HG03025 (cell line): Measurements from ENCODE around the gene STXBP5.

ENCODE experiments used
- ATAC-seq: cut with Tn5 transposase; IDR thresholded peaks from one replicate; pipeline ENCODE4 v1.9.1; 2021; ENCODE audit warnings: mild to moderate bottlenecking, moderate library complexity; ENCODE audit not compliant: unreplicated experiment, low FRiP score

STXBP5 gene

DNA sequence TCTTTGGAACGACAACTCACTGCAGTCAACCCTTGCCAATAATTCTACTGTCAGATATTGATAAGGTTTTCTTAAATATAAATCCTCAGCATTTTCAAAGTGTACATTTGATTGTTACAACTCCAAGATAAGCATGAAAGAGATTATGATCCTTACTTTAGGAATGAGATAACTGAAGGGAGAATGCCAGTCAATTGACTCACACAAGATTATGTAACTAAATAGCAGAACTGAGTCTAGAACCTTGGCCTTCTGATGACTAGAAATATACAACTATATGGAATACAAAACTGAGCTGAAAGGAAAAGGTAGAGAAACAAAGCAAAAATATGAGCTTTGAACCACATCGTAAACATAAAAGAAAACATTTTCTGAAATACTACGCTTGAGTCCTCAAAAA lies 26.9 kb upstream of the STXBP5 start:
- no peak for ATAC-seq

DNA sequence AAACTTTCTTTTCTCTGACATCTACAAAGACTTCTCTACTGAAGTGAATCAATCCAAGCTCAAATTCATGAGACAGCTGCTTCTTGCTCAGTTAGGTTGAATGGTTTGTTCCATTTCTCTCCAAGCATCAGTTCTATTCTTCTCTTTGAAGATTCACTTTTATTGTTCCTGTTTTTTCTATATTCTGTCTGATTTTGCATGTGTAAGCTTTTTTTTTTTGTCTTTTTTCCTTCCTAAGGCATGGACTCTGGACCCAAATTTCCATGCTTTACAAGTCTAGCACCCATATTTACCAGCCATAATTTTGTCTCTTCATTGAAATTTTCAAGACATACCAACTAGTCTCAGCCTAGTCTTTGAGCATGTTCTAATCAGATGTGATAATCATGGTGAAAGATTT lies 25.9 kb upstream of the STXBP5 start:
- ATAC-seq = no peak

DNA sequence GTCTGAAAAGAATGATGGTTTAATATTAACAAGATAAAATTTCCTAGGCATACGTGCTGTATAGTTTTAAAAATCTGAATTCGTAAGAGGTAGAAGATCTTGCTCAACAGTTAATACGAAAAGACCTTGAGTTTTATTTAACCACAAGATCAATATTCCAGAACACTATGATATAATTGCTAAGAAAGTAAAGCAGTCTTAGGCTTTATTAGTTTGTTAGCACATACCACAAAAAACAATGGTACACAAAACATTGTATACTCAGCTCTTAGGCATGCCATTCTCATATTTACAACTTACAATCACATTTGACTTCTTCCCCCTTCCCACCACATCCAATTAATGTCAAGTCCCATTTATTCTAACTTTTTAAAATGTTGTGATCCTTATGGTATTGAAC lies 24.4 kb upstream of the STXBP5 start:
- ATAC-seq = no peak

DNA sequence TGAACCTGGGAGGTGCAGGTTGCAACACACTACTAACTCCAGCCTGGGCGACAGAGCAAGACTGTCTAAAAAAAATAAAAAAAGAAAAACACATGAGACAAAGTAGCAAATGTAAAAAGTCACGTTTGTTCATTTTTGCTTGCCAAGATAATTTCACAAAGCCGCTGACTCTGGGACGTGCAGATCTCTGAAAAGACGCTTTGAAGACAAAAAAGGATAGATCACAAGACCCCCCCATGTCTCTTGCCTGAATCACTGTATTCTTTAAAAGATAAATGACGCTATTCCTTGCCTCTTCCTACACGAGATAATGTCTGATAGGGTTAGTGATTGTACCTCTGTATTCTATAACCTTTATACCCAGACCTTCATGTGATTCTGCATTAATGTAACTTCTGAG lies 23.3 kb upstream of the STXBP5 start:
- ATAC-seq = no peak

DNA sequence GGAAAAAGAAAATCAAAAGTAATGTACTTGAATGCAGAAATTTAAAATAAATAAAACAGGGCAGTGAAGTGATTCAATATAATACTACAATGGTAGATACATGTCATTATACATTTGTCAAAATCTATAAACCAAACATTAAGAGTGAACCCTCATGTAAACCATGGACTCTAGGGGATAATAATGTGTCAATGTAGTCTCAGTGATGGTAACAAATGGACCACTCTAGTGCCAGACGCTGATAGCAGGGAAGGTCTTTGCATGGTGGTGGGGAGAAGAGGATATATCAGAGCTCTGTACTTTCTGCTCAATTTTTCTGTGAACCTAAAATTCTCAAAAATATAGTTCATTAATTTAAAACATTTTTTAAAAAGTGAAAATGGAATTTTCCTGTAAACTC lies 19.8 kb upstream of the STXBP5 start:
- ATAC-seq = no peak

DNA sequence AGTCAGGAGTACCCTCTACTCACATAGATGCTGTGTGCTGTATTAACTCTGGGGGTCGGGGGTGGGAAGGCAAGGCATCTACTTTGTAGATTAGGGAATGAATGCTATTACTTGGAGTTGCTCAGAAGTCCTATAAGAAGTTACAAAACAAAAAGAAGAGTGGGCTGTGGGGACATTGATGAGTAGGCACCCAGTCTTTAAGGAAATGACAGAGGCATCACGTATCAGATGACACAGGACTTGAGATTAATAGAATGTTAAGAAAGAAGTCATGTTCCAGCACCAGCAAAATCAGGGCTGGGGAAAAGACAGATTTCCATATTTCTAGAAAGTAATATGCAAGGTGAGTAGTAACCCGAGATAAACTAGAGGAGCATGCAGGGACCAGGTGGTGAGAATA lies 19.0 kb upstream of the STXBP5 start:
- ATAC-seq = no peak

DNA sequence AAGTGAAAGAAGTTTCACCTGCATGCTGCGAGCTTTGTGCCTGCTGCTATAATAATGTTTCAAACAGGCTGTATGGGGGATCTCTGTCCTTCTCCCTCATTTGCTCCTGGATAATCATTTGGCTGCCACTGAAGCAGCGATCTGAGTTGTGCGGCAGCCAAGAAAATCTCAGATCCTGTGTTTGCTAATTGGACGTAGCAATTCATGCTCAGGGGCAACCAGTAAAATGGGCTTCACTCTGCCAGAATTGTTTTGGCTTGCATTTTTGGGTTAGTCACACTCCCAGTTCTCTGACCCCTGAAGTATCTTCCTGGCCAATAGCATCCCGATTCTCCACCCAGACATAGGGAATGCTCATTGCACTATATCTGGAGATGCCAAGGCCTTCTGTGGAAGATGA lies 13.7 kb upstream of the STXBP5 start:
- no peak for ATAC-seq

DNA sequence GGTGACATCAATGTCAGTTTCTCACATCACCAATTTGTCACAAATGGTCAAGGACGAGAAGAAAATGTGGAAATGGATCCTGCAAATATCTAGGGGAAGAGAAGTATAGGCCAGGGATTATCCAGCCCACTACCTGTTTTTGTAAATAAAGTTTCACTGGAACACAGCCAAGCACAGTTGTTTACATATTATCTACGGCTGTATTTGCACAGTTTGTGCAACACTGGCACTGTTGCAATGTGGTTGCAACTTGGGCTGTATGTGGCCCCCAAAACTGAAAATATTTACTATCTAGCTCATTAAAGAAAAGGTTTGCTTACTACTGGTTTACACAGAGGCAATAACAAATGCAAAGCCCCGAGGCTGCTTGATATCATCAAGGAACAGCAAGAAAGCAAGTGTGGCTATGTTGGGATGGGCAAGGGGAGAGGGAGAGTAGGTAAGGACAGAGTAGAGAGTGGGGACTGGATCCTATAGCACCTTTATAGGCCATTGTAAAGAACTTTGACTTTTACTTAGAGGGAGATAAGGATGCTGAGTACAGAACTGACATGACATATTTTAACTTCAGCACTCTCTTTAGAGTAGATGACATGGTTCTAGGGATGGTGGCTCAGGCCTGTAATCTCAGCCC lies 11.8 kb upstream of the STXBP5 start:
- ATAC-seq = no peak

DNA sequence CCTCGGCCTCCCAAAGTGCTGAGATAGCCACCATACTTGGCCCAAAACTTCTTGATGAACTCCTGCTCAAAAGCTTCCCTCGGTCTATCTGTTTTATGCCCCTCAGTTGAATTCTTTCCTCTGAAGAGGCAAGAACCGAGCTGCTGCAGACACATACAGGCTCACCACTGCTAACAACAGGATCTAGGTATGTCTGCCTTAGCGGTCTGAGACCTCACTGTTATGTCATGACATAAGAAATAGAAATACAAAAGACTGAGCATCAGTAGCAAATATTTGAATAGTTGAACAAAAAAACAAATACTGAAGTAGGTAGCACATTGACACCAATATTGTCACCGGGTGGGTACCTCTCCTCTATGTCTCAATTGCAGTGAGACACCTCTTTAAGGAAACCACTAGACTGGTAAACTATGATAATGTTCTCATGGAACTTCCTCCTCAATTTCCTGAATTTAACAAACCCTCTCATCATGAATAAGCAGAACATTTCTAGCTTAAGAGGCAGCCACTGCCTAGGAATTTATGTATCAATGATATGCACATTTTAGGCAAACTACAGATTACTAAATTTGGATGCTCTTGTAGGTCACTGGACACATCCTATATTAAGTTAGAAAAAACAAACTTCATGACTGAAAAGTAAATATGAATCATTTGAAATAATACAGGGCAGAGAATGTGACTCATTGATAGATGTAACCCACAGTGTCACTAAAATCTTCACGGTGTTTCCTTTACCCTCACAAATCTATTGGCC lies 9.4 kb upstream of the STXBP5 start:
- no peak for ATAC-seq

DNA sequence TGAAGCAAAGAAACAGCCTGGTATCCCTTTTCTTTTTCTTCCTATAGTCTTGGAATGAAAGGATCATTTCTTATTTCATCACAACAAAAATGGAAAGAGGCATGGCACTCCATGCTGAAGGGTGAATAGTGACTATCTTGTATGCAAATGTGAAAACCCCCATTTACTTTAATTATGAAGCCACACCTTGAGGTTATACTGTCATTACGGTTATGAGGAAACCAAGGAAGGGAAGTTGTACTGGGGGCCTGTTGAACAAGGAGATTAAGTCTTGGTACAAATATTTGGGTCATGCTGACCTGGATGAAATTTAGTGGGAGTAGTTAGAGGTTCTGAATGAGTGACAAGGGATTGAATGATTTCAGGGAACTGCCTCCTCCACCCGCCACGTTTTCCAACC lies 8.7 kb upstream of the STXBP5 start:
- no peak for ATAC-seq

DNA sequence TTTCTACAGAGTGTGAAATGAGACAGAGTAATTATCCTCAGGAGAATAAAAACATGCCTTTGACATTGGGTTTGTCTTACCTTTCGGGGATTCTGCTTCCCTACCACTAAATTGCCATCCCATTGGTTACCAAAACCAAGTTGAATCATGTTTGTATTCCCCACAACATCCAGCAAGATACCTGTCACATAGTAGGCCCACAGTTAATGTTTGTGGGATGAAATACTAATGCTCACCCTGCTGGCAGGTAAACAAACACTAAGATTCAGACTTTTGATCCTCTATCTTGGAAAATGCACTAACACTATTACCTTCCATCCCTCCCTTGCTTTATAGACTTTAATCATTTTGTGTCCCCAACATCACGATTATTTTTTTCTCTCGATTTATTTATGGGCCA lies 8.2 kb upstream of the STXBP5 start:
- ATAC-seq = no peak

DNA sequence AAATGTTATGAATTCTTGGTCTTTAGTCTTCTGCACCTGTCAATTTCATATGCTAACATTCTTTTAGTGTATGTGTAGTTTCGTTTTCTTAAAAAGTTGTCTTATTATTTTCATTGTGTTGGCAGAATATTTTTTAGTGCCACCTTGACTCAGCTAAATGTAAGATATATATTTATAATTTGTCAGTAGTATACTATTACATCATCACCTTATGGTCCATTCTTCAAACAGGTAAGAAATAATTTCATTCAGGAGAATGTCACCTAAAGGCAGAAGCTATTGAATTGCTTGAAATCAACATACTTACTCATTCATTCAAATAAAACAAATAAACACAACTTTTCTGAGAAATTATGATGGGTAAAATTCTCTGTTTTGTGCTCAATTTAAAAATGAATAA lies 3.5 kb upstream of the STXBP5 start:
- no peak for ATAC-seq

DNA sequence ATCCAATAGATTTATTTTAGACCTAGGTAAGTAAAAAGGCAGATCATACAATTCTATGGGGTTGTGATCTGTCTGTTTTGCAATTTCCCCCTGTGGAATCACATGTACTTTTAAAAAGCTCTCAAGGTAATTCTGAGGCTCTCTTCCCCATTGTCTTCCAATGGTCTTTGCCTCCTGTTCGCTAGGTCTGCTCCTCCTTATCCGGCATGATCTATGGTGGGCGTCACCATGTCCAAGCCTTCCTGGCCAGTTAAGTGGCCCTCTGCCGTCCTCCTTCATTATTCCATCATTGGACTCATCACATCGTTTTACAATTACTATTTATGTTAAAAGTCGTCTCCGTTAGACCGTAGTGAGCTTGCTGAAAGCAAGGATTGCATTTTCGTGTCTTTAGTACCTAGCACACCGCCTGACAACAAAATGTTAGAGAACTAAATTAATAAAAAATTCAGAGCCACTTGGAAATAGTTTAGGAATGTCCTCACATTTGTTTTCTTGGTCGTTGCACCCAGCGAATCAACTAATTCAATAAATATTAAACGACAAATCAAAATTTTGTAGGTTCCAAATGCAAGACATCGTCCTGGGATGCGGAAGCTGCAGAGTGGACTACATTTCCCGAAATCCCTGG lies 2.2 kb upstream of the STXBP5 start:
- no peak for ATAC-seq

DNA sequence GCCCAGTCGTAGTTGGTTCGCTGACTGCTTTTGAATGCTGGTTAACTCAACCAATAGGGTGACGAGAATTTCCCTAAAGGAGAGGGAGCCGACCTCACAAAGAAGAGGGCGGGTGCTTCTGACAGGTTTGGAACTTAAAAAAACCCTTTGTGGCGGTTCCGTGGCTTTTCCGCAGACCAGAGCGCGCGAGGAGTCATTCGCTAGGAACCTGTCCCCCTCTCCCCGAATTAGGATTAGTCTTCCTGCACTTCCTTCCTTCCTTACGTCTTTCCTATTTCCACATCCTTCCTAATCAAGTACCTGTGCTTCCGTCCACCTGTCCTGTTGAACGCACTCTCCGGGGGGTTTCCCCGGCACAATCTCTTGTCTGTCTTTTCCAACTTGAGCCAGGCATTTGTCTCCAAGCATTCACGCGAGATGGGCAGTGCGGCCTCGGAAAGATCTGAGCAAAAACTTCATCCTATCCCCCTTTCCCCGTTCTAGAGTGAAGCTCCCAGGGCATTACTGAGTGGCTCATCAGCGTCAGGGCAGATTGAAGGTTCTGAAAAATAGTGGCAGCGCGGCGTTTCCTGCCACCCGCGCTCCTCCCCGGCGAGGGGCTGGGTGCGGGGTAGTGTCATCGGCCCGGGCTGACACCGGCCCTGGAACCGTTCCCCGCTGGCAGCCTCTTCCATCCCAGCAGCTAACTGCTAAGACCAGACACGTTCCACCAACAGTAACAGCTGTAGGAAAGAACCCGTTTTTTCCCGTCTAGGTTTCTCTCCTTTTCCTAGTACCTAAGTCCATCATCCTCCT lies 1.5 kb upstream of the STXBP5 start:
- peak; percentile 85 for ATAC-seq

DNA sequence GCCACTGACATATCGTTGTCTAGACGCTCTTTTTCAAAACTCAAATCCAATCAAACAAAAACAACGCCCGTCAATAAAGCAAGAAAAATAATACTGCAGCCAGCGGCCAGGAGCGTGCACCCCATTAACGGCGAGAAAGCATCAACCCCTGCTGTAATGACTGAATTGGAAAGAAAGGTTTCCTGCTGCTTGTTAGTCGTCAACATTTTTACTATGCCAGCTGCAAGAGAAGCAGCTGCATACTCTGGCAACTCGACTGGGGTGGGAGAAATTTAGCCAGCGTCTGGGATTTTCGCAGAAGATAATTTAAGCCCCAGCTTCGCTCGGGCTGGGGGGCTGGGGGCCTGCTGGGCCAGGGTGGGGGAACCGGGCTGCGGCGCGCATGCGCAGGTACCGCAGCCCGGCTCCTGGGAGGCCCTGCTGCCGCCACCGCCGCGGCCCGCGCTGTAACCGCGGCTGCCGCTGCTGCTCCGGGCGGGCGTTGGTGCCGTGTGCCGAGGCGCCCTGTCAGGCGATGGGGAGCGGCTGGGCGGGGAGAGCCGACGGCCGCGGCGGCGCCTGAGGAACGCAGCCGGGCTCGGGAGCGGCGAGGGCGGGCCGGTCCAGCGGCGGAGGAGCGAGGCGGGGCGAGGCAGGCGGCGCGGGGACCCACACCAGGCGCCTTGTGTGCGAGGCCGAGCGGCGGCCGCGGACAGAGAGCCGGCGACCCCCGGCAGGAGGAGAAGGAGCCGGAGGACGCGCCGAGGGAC lies 732 bp upstream of the STXBP5 start:
- peak; percentile 55 for ATAC-seq

DNA sequence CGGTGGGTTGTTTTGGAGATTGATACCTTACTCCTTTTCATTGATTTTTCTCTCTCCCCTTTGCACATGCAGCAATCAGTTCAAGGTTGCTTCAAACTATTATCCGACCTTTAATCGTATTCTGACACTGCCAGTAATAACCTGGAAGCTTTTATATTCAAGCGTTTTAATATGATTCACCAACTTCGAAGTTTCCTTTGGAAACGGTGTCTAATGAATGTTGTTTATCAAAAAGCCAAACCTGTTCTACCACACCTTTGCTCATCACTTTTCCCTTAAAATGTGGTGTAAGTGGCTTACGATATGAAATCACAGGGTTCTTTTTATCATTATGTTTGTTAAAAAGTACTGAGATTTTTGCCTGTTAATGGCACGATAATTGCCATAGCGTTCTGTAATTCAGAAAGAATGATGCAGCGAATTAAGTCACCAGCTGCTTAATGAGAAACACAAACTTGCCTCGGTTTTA lies 660 bp downstream of the STXBP5 start:
- no peak for ATAC-seq

DNA sequence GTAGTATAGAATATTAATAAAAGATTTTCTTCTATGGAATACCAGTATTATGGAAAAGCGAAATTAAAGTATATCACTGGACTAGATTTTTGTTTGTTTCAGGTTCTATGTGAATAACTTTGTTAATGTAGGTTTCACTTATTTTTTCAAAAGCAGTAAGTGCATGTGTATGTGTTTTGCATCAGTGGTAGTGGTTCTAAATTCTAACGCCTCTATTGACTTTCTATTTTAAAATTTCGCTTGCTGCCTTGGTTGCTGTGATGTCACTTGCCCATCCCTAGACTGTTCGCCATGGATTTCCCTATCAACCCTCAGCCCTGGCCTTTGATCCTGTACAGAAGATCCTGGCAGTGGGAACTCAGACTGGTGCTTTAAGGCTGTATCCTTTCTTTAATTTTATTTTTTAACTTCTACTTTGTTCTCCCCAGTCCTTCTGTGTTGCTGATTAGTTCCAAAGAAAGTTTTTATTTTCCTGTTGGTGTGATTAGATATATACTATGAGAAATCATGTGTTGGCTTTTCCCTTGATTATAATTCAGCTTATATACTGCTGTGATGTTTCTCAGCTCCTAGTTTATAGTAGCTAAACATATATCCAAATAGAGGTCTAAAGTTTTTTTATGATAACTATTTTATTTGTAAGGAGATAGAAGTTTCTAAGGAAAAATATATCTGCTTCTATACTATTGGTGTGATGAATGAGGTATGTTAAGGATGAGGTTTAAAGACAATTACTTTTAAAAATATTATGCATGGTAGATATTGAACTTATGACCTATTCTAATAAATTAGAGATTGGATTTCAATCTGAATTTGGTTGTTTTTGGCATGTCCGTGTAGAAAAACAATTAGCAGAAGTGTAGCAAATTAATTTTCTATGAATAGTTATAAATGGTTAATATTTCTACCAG lies 1.7 kb downstream of the STXBP5 start:
- no peak for ATAC-seq

DNA sequence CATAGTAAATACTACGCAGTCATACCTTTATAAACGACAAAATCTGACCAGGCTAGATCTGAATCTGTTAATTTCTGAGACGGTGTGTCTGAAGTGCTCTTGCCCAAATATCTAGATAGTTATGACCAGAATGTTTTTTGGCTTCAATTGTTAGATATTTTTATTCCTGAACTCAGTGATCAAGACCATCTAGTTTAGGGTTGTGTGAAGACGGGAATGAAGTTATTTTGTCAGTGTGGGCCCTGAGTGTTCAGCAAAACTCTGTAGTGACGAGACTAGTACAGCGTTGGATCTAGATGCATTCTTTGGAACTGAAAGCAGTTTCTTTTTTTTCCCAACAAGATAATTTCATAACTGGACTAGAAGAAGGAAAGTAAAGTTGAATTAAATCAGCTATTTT lies 3.1 kb downstream of the STXBP5 start:
- no peak for ATAC-seq
